HCT116 (cell line): Measurements from ENCODE around the gene PRPF40A. TPM values are rescaled to one million over a fixed set of nuclear protein-coding genes. Genes with fewer than 3 reads are reported as not detected.

ENCODE experiments used
- ATAC-seq: fragments of 200-7000 bp; cut with Tn5 transposase; 2 replicates; pipeline ENCODE4 v1.9.1; 2020; ENCODE audit warnings: mild to moderate bottlenecking, moderate library complexity
- BruUV-seq: library from RNA; stranded (reverse); fragments of 400-500 nt; replicated peaks from 2 replicates; lab custom pipeline; 2021; lab: Mats Ljungman, UMichigan
- CTCF ChIA-PET: fragments of 300-600 bp; sonication (Branson Sonifier 250); formaldehyde crosslinking; loops from one replicate; lab custom pipeline; 2021; ENCODE audit warnings: antibody characterized with exemption; lab: Charles Lee
- POLR2A ChIA-PET: fragments of 300-600, 350-600 bp; sonication (Branson Sonifier 250); formaldehyde crosslinking; loops from one replicate; lab custom pipeline; 2021; ENCODE audit warnings: antibody characterized with exemption; lab: Charles Lee
- RAD21 ChIA-PET, 2 experiments: fragments of 300-600 bp; sonication (Branson Sonifier 250); formaldehyde crosslinking; loops; one replicate each; lab custom pipeline; 2023; ENCODE audit warnings: low total read pairs in 2 of 2; ENCODE audit not compliant: uncharacterized antibody in 2 of 2, unreplicated experiment in 2 of 2, low non-redundant PET in 1 of 2; lab: Charles Lee
- DNase-seq: peaks from one replicate; pipeline ENCODE4 v3.0.0-alpha.2; 2010; ENCODE audit warnings: low read depth, low spot score
- H2AFZ ChIP-seq: fragments of 200-600 bp; shearing (Covaris generic), sonication (generic); 2 replicates; pipeline ENCODE4 v1.6.1; 2017; ENCODE audit warnings: low read depth, mixed run types, mixed read lengths, antibody characterized with exemption, low read length; ENCODE audit not compliant: poor library complexity, severe bottlenecking
- H3K27ac ChIP-seq: 2 replicates; pipeline ENCODE4 v1.5.1; 2012; ENCODE audit warnings: low read depth, low read length
- H3K27me3 ChIP-seq: fragments of 200-600 bp; sonication (generic); 2 replicates; pipeline ENCODE4 v1.6.1; 2016; ENCODE audit warnings: mixed run types, low read length, mixed read lengths; ENCODE audit not compliant: insufficient read depth
- H3K36me3 ChIP-seq, 2 experiments: fragments of 200-500 bp in 1 of 2; fragments of 200-600 bp in 1 of 2; sonication (Bioruptor generic) in 1 of 2; sonication (generic) in 1 of 2; 2 replicates each; pipeline versions ENCODE4 v1.5.1 to v1.6.1; 2014 to 2016; ENCODE audit warnings: low read length in 2 of 2, inconsistent platforms in 1 of 2, mixed read lengths in 1 of 2, mixed run types in 1 of 2; ENCODE audit not compliant: insufficient read depth in 2 of 2, control insufficient read depth in 1 of 2
- H3K4me1 ChIP-seq, 2 experiments: fragments of 200-600 bp in 1 of 2; sonication (generic) in 1 of 2; 2 replicates each; pipeline versions ENCODE4 v1.5.1 to v1.6.1; 2012 to 2017; ENCODE audit warnings: low read length in 2 of 2, inconsistent platforms in 1 of 2, mild to moderate bottlenecking in 1 of 2, mixed read lengths in 1 of 2, mixed run types in 1 of 2, moderate library complexity in 1 of 2; ENCODE audit not compliant: insufficient read depth in 2 of 2, control insufficient read depth in 1 of 2
- H3K4me2 ChIP-seq: fragments of 200-600 bp; sonication (generic); 2 replicates; pipeline ENCODE4 v1.6.1; 2017; ENCODE audit warnings: mixed run types, low read length, mixed read lengths
- H3K4me3 ChIP-seq, 2 experiments: fragments of 200-600 bp in 1 of 2; sonication (generic) in 1 of 2; replicated peaks in 1 of 2; 2 replicates each; pipeline ENCODE4 v1.5.1; 2011 to 2016; ENCODE audit warnings: low read length in 2 of 2, control low read depth in 1 of 2, low read depth in 1 of 2, mild to moderate bottlenecking in 1 of 2, mixed read lengths in 1 of 2, mixed run types in 1 of 2
- H3K79me2 ChIP-seq: fragments of 200-600 bp; sonication (generic); 2 replicates; pipeline ENCODE4 v1.6.1; 2017; ENCODE audit warnings: mild to moderate bottlenecking, mixed run types, low read length, moderate library complexity, mixed read lengths; ENCODE audit not compliant: insufficient read depth
- H3K9ac ChIP-seq: fragments of 200-600 bp; sonication (generic); 2 replicates; pipeline ENCODE4 v1.6.1; 2016; ENCODE audit warnings: low read length, mixed read lengths
- H3K9me2 ChIP-seq: fragments of 200-600 bp; sonication (generic), shearing (Covaris generic); 2 replicates; pipeline ENCODE4 v1.6.1; 2017; ENCODE audit warnings: mixed run types, mild to moderate bottlenecking, moderate library complexity; ENCODE audit not compliant: insufficient read depth
- H3K9me3 ChIP-seq, 2 experiments: fragments of 200-500 bp in 1 of 2; fragments of 200-600 bp in 1 of 2; sonication (Bioruptor generic) in 1 of 2; sonication (generic) in 1 of 2; 2 replicates each; pipeline ENCODE4 v1.6.1; 2014 to 2017; ENCODE audit warnings: low read length in 2 of 2, mixed read lengths in 2 of 2, inconsistent platforms in 1 of 2, low read depth in 1 of 2, mild to moderate bottlenecking in 1 of 2, mixed run types in 1 of 2, moderate library complexity in 1 of 2; ENCODE audit not compliant: control insufficient read depth in 1 of 2, insufficient read depth in 1 of 2
- H4K20me1 ChIP-seq: fragments of 200-600 bp; sonication (generic), shearing (Covaris generic); 2 replicates; pipeline ENCODE4 v1.6.1; 2017; ENCODE audit warnings: mixed run types, mild to moderate bottlenecking, moderate library complexity; ENCODE audit not compliant: insufficient read depth
- CBX3 ChIP-seq: IDR thresholded peaks from 2 replicates; pipeline ENCODE4 v1.6.1; 2012; ENCODE audit warnings: low read depth
- CEBPB ChIP-seq: IDR thresholded peaks from 2 replicates; pipeline ENCODE4 v1.6.1; 2012; ENCODE audit warnings: low read depth
- ELF1 ChIP-seq: IDR thresholded peaks from 2 replicates; pipeline ENCODE4 v1.6.1; 2012; ENCODE audit warnings: low read depth, borderline replicate concordance
- EZH2 ChIP-seq: fragments of 200-600 bp; sonication (generic); IDR thresholded peaks from 2 replicates; pipeline ENCODE4 v1.6.1; 2017; ENCODE audit warnings: antibody characterized with exemption, mixed run types
- FOSL1 ChIP-seq: IDR thresholded peaks from 2 replicates; pipeline ENCODE4 v1.6.1; 2012; ENCODE audit warnings: low read depth
- JUND ChIP-seq: IDR thresholded peaks from 2 replicates; pipeline ENCODE4 v1.6.1; 2012
- POLR2AphosphoS5 ChIP-seq: IDR thresholded peaks from 2 replicates; pipeline ENCODE4 v1.6.1; 2011; ENCODE audit warnings: mild to moderate bottlenecking, low read depth, low read length, moderate library complexity
- ZBTB33 ChIP-seq: IDR thresholded peaks from 2 replicates; pipeline ENCODE4 v1.6.1; 2011; ENCODE audit warnings: mild to moderate bottlenecking, low read length, moderate library complexity; ENCODE audit not compliant: insufficient replicate concordance; ENCODE audit errors: extremely low read depth
- ZFX ChIP-seq: fragments of 450-650 bp; IDR thresholded peaks from 2 replicates; pipeline ENCODE4 v1.6.1; 2017
- ZNF274 ChIP-seq: fragments of 200-500 bp; sonication (Bioruptor generic); IDR thresholded peaks from 2 replicates; pipeline ENCODE4 v1.6.1; 2014; ENCODE audit warnings: mild to moderate bottlenecking, low read depth, low read length, inconsistent platforms
- intact Hi-C: fragments of 100-400 bp; cut with micrococcal nuclease; formaldehyde crosslinking; loops from 2 replicates; pipeline ENCODE4 v1.10.0; 2022
- total RNA-seq: library from RNA; stranded (reverse); gene quantifications from one replicate; pipeline ENCODE4 v1.2.1, GENCODE V29; 2021; ENCODE audit not compliant: unreplicated experiment

The PRPF40A gene
- total RNA-seq, 1 experiment from 2014 or later, result 171 TPM

- no peaks in the 10 kb centered on the region for H3K9me2 ChIP-seq
- no peak overlapping the region for H3K4me3 ChIP-seq
- TF ChIP-seq EZH2 (no peak), JUND (no peak), CEBPB (no peak), ZFX (no peak)
- DNase-seq, result no peak
- no peak overlapping the region for H3K9ac ChIP-seq
- ChIA-PET CTCF (no interaction called here), POLR2A (no interaction called here), RAD21 (no interaction called here)
- no TSS peak for BruUV-seq
- no peaks in the 10 kb centered on the region for H3K79me2 ChIP-seq
- intact Hi-C loops, result no loop called here
- H3K9me3 ChIP-seq, result no peaks in the 10 kb centered on the region
- no peak overlapping the region for H2AFZ ChIP-seq
- ATAC-seq, result no peak
- H3K36me3 ChIP-seq, result peaks cover 10 to 32% of the 10 kb centered on the region in 2 experiments; a peak in 3 of 4 replicates
- H3K27ac ChIP-seq, result no peak overlapping the region
- H3K4me1 ChIP-seq, result no peaks in the 10 kb centered on the region
- H3K4me2 ChIP-seq, result no peak overlapping the region
- no peaks in the 10 kb centered on the region for H3K27me3 ChIP-seq
- H4K20me1 ChIP-seq, result peaks cover 9% of the 10 kb centered on the region
Measured at GRCh38 chr2:152650768-152651371, 66.4 kb downstream of the PRPF40A start.

GRCh38 chr2:152649997-152650396 is 67.3 kb downstream of the PRPF40A start:
- no peak overlapping the region for H3K27ac ChIP-seq
- H3K27me3 ChIP-seq, result no peaks in the 10 kb centered on the region
- DNase-seq (no peak), ATAC-seq (no peak)
- BruUV-seq, result no TSS peak
- no peak overlapping the region for H3K4me2 ChIP-seq
- CTCF ChIA-PET, result no interaction called here
- H3K9me3 ChIP-seq, result no peaks in the 10 kb centered on the region
- TF ChIP-seq ZFX (no peak), ZBTB33 (no peak), JUND (no peak), POLR2AphosphoS5 (no peak), FOSL1 (no peak), ELF1 (no peak), ZNF274 (no peak), CBX3 (no peak)
- TF ChIP-seq, all 23 proteins: peak for 0
- no peaks in the 10 kb centered on the region for H3K4me1 ChIP-seq
- H4K20me1 ChIP-seq, result peaks cover 6% of the 10 kb centered on the region
- H3K4me3 ChIP-seq, result no peak overlapping the region
- no peak overlapping the region for H2AFZ ChIP-seq
- POLR2A ChIA-PET, result no interaction called here
- RAD21 ChIA-PET, result no interaction called here
- H3K79me2 ChIP-seq, result no peaks in the 10 kb centered on the region
- peaks cover 10 to 24% of the 10 kb centered on the region in 2 experiments; a peak in 3 of 4 replicates for H3K36me3 ChIP-seq
- no peak overlapping the region for H3K9ac ChIP-seq
- no peaks in the 10 kb centered on the region for H3K9me2 ChIP-seq
- intact Hi-C loops, result no loop called here
